Measurements from ENCODE around the gene OR6B3.
A peak's percentile ranks its signal among the peaks of the same experiment; 100 is the strongest.

Gene OR6B3

DNA sequence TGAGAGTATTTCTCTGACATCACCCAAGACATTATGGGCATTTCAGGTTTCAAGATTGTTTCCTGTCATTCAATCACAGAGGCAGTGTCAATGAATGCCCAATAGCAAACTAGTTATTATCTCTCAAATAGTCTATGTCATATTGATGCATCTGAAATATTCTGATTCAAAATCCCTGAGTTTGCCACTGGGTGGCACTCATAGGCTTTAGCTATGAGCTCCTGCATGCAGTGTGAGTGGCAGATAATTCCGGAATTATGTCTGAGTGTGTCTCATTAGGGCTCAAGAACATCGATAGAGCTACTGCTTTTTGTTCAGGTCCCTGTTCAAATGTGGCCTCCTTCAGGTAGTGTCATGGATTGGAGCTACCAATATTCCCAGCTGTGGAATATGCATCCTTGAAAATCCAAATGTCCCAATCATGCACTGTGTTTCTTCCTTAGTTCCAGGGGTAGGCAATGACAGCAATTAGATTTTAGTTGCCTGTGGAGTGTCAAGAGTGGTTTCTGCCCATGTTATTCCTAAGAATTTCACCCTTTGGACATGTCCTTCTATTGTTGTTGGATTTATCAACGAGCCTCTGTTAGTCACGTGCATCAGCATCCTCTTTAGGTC lies 7.8 kb upstream of the OR6B3 start:
- TF ChIP-seq, protein P1, sequence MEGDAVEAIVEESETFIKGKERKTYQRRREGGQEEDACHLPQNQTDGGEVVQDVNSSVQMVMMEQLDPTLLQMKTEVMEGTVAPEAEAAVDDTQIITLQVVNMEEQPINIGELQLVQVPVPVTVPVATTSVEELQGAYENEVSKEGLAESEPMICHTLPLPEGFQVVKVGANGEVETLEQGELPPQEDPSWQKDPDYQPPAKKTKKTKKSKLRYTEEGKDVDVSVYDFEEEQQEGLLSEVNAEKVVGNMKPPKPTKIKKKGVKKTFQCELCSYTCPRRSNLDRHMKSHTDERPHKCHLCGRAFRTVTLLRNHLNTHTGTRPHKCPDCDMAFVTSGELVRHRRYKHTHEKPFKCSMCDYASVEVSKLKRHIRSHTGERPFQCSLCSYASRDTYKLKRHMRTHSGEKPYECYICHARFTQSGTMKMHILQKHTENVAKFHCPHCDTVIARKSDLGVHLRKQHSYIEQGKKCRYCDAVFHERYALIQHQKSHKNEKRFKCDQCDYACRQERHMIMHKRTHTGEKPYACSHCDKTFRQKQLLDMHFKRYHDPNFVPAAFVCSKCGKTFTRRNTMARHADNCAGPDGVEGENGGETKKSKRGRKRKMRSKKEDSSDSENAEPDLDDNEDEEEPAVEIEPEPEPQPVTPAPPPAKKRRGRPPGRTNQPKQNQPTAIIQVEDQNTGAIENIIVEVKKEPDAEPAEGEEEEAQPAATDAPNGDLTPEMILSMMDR (IDR thresholded peaks at IDR 0.05; ENCODE audit: control extremely low read depth, extremely low read depth, low read depth, missing control alignments) = peak; percentile 47
- peak; percentile 46 for DNase-seq (ENCODE audit: extremely low spot score)
- ChIA-PET POLR2A (no interaction called here), CTCF (interaction anchor here (0.7 to 4.8 kb wide), 14 partner anchors 9 to 485 kb away, joined by 3 to 112 read pairs (median 4); no protein-coding TSS in a partner anchor)

DNA sequence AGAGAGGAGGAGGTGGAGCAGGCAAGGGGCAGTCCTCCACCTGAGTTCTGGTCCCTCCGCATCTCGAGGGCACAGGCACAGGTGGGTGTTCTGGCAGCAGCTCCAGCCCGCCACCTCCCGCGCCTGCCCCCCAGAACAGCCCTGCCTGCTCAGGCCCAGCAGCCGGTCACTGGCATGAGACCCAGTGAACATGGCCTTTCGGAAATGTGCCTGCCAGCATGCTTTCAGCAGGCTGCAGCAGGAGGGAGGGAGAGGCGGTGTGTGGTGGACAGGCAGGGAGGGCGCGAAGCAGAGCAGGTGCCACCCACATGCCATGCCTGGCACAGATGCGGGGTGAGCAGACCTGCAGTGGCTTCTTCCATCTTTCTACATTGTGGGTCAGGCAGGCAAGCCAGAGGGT lies 3.4 kb upstream of the OR6B3 start:
- ChIA-PET POLR2A (no interaction called here), CTCF (no interaction called here)
- TF ChIP-seq, protein P1 (IDR thresholded peaks at IDR 0.05; ENCODE audit: control extremely low read depth, extremely low read depth, low read depth, missing control alignments) = no peak
- DNase-seq (ENCODE audit: extremely low spot score) = no peak

DNA sequence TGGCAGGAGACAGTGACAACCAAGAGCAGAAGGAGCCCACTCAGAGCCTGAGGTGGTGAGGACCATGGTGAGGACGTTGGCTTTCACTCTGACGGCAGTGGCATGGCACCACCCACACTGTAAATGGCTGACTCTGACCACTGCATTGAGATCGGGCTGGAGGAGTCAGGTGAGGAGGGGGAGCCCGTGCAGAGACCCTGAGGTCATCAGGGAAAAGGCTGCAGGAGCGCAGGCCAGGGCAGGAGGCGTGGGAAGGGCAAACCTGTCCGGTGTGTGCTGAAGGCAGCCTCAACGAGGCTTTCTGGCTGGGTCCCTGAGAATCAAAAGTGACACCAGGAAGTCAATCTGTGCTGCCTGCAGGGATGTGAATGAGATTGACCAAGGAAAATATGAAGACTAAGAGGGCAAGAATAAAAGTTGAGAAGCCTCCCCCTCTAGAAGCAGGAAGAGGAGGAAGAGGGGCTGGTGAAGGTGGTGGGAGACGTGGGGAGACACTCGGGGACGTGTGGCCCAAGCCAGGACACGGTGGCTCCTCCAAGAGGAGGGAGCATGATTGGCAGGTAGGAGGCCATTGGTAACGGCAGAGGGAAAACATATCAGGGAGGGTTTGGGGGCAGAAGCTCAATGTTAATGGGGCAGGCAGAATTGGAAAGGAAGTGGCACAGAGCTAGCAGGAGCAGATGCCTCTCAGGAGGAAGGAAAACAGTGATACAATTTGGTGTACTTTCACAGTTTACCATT lies 2.0 kb upstream of the OR6B3 start:
- ChIA-PET POLR2A (no interaction called here), CTCF (interaction anchor here (0.8 kb wide), 1 partner anchor 88 kb away, joined by 5 read pairs; no protein-coding TSS in a partner anchor)
- TF ChIP-seq, protein P1 (IDR thresholded peaks at IDR 0.05; ENCODE audit: control extremely low read depth, extremely low read depth, low read depth, missing control alignments) = no peak
- DNase-seq (ENCODE audit: extremely low spot score) = no peak

DNA sequence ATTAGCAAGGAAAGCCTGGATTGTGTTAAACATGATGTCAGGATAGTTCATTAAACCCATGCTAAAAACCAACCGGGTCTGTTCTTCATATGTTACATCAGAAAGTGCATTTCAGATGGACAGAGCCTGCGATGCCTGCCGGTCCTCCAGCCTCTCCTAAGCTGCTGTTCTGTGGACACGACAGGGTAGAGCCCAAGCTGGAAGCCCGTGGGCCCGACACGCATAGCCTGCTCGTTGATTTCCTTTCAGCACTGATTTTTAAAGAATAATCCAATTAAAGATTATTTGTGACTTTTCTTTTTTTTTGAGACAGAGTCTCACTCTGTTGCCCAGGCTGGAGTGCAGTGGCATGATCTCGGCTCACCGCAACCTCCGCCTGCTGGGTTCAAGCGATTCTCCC lies 797 bp downstream of the OR6B3 start:
- POLR2A ChIA-PET = no interaction called here
- TF ChIP-seq, protein P1 (IDR thresholded peaks at IDR 0.05; ENCODE audit: control extremely low read depth, extremely low read depth, low read depth, missing control alignments) = no peak
- no peak for DNase-seq (ENCODE audit: extremely low spot score)
- CTCF ChIA-PET = interaction anchor here (1.3 to 2.2 kb wide), 3 partner anchors 8 to 93 kb away, joined by 3 to 8 read pairs (median 4); no protein-coding TSS in a partner anchor

DNA sequence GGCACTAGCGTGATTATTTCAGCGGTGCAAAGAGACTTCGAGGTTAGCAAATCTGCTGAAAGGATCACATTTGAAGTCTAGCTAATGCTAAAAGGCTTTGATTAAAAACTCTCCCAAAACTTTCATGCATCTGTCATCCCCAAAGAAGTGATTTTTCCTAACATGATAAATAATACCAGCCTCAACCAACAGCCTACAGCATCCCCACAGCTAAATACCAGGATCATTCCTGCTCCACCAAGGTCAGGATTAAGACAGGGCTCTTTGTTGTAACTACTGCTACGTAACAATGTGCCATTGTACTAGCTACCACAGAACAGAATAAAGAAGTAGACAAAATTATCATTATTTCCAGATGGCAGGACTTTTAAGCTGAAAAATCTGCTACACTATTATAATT lies 1.6 kb downstream of the OR6B3 start:
- ChIA-PET CTCF (interaction anchor here (1.3 to 2.2 kb wide), 3 partner anchors 9 to 94 kb away, joined by 3 to 8 read pairs (median 4); no protein-coding TSS in a partner anchor), POLR2A (no interaction called here)
- TF ChIP-seq, protein P1 (IDR thresholded peaks at IDR 0.05; ENCODE audit: control extremely low read depth, extremely low read depth, low read depth, missing control alignments) = no peak
- no peak for DNase-seq (ENCODE audit: extremely low spot score)

DNA sequence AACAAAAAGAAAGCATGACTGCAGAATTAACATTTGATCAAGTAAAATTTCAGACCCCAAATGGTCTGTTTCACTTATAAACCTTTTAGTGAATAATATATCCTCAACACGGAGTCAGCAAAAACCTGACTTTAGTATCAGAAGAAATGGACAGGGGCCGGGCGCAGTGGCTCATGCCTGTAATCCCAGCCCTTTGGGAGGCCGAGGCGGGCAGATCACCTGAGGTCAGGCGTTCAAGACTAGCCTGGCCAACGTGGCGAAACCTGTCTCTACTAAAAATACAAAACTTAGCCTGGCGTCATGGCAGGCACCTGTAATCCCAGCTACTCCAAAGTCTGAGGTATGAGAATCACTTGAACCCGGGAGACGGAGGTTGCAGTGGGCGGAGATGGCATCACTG lies 3.0 kb downstream of the OR6B3 start:
- POLR2A ChIA-PET = no interaction called here
- TF ChIP-seq, protein P1 (IDR thresholded peaks at IDR 0.05; ENCODE audit: control extremely low read depth, extremely low read depth, low read depth, missing control alignments) = no peak
- CTCF ChIA-PET = no interaction called here
- no peak for DNase-seq (ENCODE audit: extremely low spot score)
